H9 (cell line): ENCODE results near the gene H6PD. TPM values are rescaled to one million over a fixed set of nuclear protein-coding genes. Genes with fewer than 3 reads are reported as not detected.

Experiments
- DNase-seq: peaks from one replicate; pipeline ENCODE4 v3.0.0-alpha.2; 2017
- H2AFZ ChIP-seq: one replicate; pipeline ENCODE4 v1.6.1; 2013; ENCODE audit warnings: mild to moderate bottlenecking, low read length, control low read depth, moderate library complexity
- H2AK5ac ChIP-seq: 2 replicates; pipeline ENCODE4 v1.6.1; 2013; ENCODE audit warnings: low read length, control low read depth, mixed read lengths; ENCODE audit not compliant: insufficient read length
- H2BK120ac ChIP-seq: one replicate; pipeline ENCODE4 v1.6.1; 2013; ENCODE audit warnings: low read depth, mild to moderate bottlenecking, low read length, control low read depth, inconsistent platforms; ENCODE audit not compliant: poor library complexity, severe bottlenecking
- H2BK12ac ChIP-seq: 2 replicates; pipeline ENCODE4 v1.6.1; 2013; ENCODE audit warnings: low read length, control low read depth, mixed read lengths, low read depth; ENCODE audit not compliant: insufficient read length
- H2BK15ac ChIP-seq: 2 replicates; pipeline ENCODE4 v1.6.1; 2013; ENCODE audit warnings: low read depth, low read length, control low read depth
- H2BK20ac ChIP-seq: one replicate; pipeline ENCODE4 v1.6.1; 2013; ENCODE audit warnings: low read depth, mild to moderate bottlenecking, low read length, control low read depth, inconsistent platforms; ENCODE audit not compliant: poor library complexity, severe bottlenecking
- H2BK5ac ChIP-seq: 2 replicates; pipeline ENCODE4 v1.6.1; 2013; ENCODE audit warnings: low read length, control low read depth, mixed read lengths; ENCODE audit not compliant: insufficient read length
- H3K14ac ChIP-seq: 2 replicates; pipeline ENCODE4 v1.6.1; 2013; ENCODE audit warnings: low read length, control low read depth; ENCODE audit not compliant: insufficient read depth
- H3K18ac ChIP-seq: 2 replicates; pipeline ENCODE4 v1.6.1; 2013; ENCODE audit warnings: low read depth, mild to moderate bottlenecking, mixed read lengths, low read length, control low read depth; ENCODE audit not compliant: insufficient read length
- H3K23ac ChIP-seq: 2 replicates; pipeline ENCODE4 v1.6.1; 2013; ENCODE audit warnings: low read length, control low read depth, mixed read lengths, low read depth; ENCODE audit not compliant: insufficient read length
- H3K23me2 ChIP-seq: 2 replicates; pipeline ENCODE4 v1.6.1; 2013; ENCODE audit warnings: low read depth, mild to moderate bottlenecking, mixed read lengths, low read length, control low read depth; ENCODE audit not compliant: insufficient read length, poor library complexity, severe bottlenecking
- H3K27ac ChIP-seq: 2 replicates; pipeline ENCODE4 v1.5.1; 2013; ENCODE audit warnings: low read length, control low read depth, mixed read lengths, low read depth; ENCODE audit not compliant: insufficient read length
- H3K27me3 ChIP-seq: 2 replicates; pipeline ENCODE4 v1.6.1; 2013; ENCODE audit warnings: low read length, control low read depth, inconsistent platforms; ENCODE audit not compliant: insufficient read depth
- H3K4ac ChIP-seq: 2 replicates; pipeline ENCODE4 v1.6.1; 2013; ENCODE audit warnings: low read depth, mild to moderate bottlenecking, control low read depth, inconsistent platforms, low read length, moderate library complexity
- H3K4me1 ChIP-seq: 2 replicates; pipeline ENCODE4 v1.6.1; 2013; ENCODE audit warnings: low read length, control low read depth, inconsistent platforms; ENCODE audit not compliant: insufficient read depth
- H3K4me2 ChIP-seq: 2 replicates; pipeline ENCODE4 v1.6.1; 2013; ENCODE audit warnings: low read length, control low read depth, mixed read lengths; ENCODE audit not compliant: insufficient read length, insufficient read depth
- H3K56ac ChIP-seq: 2 replicates; pipeline ENCODE4 v1.6.1; 2013; ENCODE audit warnings: low read depth, mild to moderate bottlenecking, mixed read lengths, low read length, control low read depth; ENCODE audit not compliant: insufficient read length
- H3K79me1 ChIP-seq: 2 replicates; pipeline ENCODE4 v1.6.1; 2013; ENCODE audit warnings: low read depth, mild to moderate bottlenecking, moderate library complexity, low read length, control low read depth, inconsistent platforms; ENCODE audit not compliant: insufficient read depth, poor library complexity, severe bottlenecking
- H3K79me2 ChIP-seq: 2 replicates; pipeline ENCODE4 v1.6.1; 2013; ENCODE audit warnings: low read length, control low read depth, inconsistent platforms; ENCODE audit not compliant: insufficient read depth
- H3K9ac ChIP-seq: 2 replicates; pipeline ENCODE4 v1.6.1; 2013; ENCODE audit warnings: low read length, control low read depth, mixed read lengths; ENCODE audit not compliant: insufficient read length; ENCODE audit errors: extremely low read depth
- H3K9me3 ChIP-seq: one replicate; pipeline ENCODE4 v1.6.1; 2013; ENCODE audit warnings: low read depth, low read length, inconsistent platforms; ENCODE audit not compliant: control insufficient read depth
- H3T11ph ChIP-seq: one replicate; pipeline ENCODE4 v1.6.1; 2013; ENCODE audit warnings: mild to moderate bottlenecking, low read length, control low read depth, inconsistent platforms
- H4K20me1 ChIP-seq: one replicate; pipeline ENCODE4 v1.6.1; 2013; ENCODE audit not compliant: control insufficient read depth, insufficient read length, insufficient read depth
- H4K5ac ChIP-seq: 2 replicates; pipeline ENCODE4 v1.6.1; 2013; ENCODE audit warnings: low read depth, mild to moderate bottlenecking, mixed read lengths, low read length, control low read depth; ENCODE audit not compliant: insufficient read length
- H4K8ac ChIP-seq: replicated peaks from 2 replicates; pipeline ENCODE4 v1.6.1; 2013; ENCODE audit warnings: low read length, control low read depth, mixed read lengths, low read depth; ENCODE audit not compliant: insufficient read length
- H4K91ac ChIP-seq: 2 replicates; pipeline ENCODE4 v1.6.1; 2013; ENCODE audit warnings: low read depth, mild to moderate bottlenecking, moderate library complexity, mixed read lengths, low read length, control low read depth; ENCODE audit not compliant: insufficient read length
- H3K27ac Mint-ChIP-seq, 3 experiments: 2 replicates in 2 of 3; 3 replicates in 1 of 3; pipeline ENCODE4 v1.8.0; 2020 to 2021; ENCODE audit warnings: mixed read lengths in 3 of 3, mild to moderate bottlenecking in 1 of 3, moderate library complexity in 1 of 3
- H3K27me3 Mint-ChIP-seq: 2 replicates; pipeline ENCODE4 v1.8.0; 2021; ENCODE audit warnings: low read depth, mild to moderate bottlenecking, moderate library complexity, mixed read lengths
- H3K36me3 Mint-ChIP-seq, 3 experiments: 2 replicates in 2 of 3; 3 replicates in 1 of 3; pipeline ENCODE4 v1.8.0; 2020 to 2021; ENCODE audit warnings: low read depth in 3 of 3, mixed read lengths in 3 of 3; ENCODE audit not compliant: insufficient read depth in 1 of 3
- H3K4me1 Mint-ChIP-seq, 2 experiments: 2 replicates each; pipeline ENCODE4 v1.8.0; 2020; ENCODE audit warnings: mixed read lengths in 2 of 2
- H3K4me3 Mint-ChIP-seq, 2 experiments: 2 replicates in 1 of 2; 3 replicates in 1 of 2; pipeline ENCODE4 v1.8.0; 2020 to 2021; ENCODE audit warnings: mild to moderate bottlenecking in 2 of 2, mixed read lengths in 2 of 2, moderate library complexity in 1 of 2
- H3K9me3 Mint-ChIP-seq, 2 experiments: 2 replicates in 1 of 2; 3 replicates in 1 of 2; pipeline ENCODE4 v1.8.0; 2020; ENCODE audit warnings: mild to moderate bottlenecking in 2 of 2, mixed read lengths in 2 of 2, moderate library complexity in 1 of 2
- WGBS: extraction: QIAGEN DNeasy Blood & Tissue Kit; methylation state at CpG from one replicate; pipeline ENCODE4 v1.1.7; 2013; ENCODE audit warnings: missing lambda C conversion rate, low lambda C conversion rate, mixed read lengths; ENCODE audit not compliant: insufficient read length; ENCODE audit errors: extremely low coverage; 5-methylcytosine and 5-hydroxymethylcytosine counted together
- total RNA-seq: library from RNA; stranded (reverse); gene quantifications from 2 replicates; pipeline ENCODE4 v1.2.1, GENCODE V29; 2021
- TF ChIP-seq, protein P1 (sequence below): fragments of 200-600 bp; sonication (generic); conservative IDR thresholded peaks from 3 replicates; pipeline ENCODE4 v1.8.0; 2021; ENCODE audit warnings: antibody characterized with exemption, mild to moderate bottlenecking

The H6PD gene
- total RNA-seq, 1 experiment from 2014 or later = 7.9 TPM

DNA sequence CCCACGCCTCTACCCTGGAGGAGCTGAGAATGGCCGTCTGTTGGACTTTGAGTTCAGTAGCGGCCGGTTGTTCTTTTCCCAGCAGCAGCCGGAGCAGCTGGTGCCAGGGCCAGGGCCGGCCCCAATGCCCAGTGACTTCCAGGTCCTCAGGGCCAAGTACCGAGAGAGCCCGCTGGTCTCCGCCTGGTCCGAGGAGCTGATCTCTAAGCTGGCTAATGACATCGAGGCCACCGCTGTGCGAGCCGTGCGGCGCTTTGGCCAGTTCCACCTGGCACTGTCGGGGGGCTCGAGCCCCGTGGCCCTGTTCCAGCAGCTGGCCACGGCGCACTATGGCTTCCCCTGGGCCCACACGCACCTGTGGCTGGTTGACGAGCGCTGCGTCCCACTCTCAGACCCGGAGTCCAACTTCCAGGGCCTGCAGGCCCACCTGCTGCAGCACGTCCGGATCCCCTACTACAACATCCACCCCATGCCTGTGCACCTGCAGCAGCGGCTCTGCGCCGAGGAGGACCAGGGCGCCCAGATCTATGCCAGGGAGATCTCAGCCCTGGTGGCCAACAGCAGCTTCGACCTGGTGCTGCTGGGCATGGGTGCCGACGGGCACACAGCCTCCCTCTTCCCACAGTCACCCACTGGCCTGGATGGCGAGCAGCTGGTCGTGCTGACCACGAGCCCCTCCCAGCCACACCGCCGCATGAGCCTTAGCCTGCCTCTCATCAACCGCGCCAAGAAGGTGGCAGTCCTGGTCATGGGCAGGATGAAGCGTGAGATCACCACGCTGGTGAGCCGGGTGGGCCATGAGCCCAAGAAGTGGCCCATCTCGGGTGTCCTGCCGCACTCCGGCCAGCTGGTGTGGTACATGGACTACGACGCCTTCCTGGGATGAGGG lies 29.7 kb downstream of the H6PD start:
- Histone ChIP-seq H2AFZ (no peak overlapping the region), H4K8ac (no peak overlapping the region), H3K9me3 (peaks cover 7% of the 10 kb centered on the region), H3K79me1 (no peaks in the 10 kb centered on the region), H3K4me2 (no peak overlapping the region), H3K14ac (no peak overlapping the region), H3K9ac (no peak overlapping the region), H3K18ac (no peak overlapping the region), H2BK120ac (no peak overlapping the region), H2BK20ac (no peak overlapping the region), H3K27ac (no peak overlapping the region), H3K4me1 (no peaks in the 10 kb centered on the region), H2BK5ac (no peak overlapping the region), H3K79me2 (no peaks in the 10 kb centered on the region), H3K23me2 (no peaks in the 10 kb centered on the region), H4K20me1 (no peaks in the 10 kb centered on the region), H2AK5ac (no peak overlapping the region), H4K5ac (no peak overlapping the region), H3K27me3 (no peaks in the 10 kb centered on the region), H3K4ac (no peak overlapping the region), H3K56ac (no peak overlapping the region), H2BK15ac (no peak overlapping the region), H4K91ac (no peak overlapping the region), H3K23ac (no peak overlapping the region), H3T11ph (no peak overlapping the region), H2BK12ac (no peak overlapping the region)
- peaks cover 10 to 25% (median 16%) of the 10 kb centered on the region in 3 experiments for H3K36me3 Mint-ChIP-seq
- TF ChIP-seq, protein P1, sequence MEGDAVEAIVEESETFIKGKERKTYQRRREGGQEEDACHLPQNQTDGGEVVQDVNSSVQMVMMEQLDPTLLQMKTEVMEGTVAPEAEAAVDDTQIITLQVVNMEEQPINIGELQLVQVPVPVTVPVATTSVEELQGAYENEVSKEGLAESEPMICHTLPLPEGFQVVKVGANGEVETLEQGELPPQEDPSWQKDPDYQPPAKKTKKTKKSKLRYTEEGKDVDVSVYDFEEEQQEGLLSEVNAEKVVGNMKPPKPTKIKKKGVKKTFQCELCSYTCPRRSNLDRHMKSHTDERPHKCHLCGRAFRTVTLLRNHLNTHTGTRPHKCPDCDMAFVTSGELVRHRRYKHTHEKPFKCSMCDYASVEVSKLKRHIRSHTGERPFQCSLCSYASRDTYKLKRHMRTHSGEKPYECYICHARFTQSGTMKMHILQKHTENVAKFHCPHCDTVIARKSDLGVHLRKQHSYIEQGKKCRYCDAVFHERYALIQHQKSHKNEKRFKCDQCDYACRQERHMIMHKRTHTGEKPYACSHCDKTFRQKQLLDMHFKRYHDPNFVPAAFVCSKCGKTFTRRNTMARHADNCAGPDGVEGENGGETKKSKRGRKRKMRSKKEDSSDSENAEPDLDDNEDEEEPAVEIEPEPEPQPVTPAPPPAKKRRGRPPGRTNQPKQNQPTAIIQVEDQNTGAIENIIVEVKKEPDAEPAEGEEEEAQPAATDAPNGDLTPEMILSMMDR = no peak
- DNase-seq = no peak
- no peak overlapping the region for H3K27ac Mint-ChIP-seq
- peaks cover 6% of the 10 kb centered on the region for H3K27me3 Mint-ChIP-seq
- H3K4me3 Mint-ChIP-seq = no peak overlapping the region
- peaks cover 5 to 16% of the 10 kb centered on the region in 2 experiments for H3K4me1 Mint-ChIP-seq
- H3K9me3 Mint-ChIP-seq = peaks cover 13 to 17% of the 10 kb centered on the region in 2 experiments
- WGBS = no CpG with 5 or more reads among the region's 50 CpGs
